ENCODE results near the gene PLCD3.

The PLCD3 gene

GRCh38 chr17:45104029-45104428, 28.3 kb downstream of the PLCD3 start:
- Histone ChIP-seq H3K9me2 (replicated peaks; ENCODE audit: insufficient read depth, low read length) (no peaks in the 10 kb centered on the region), H3K27me3 (replicated peaks; ENCODE audit: insufficient read depth, low read length) (no peaks in the 10 kb centered on the region), H3F3A (ENCODE audit: insufficient read depth, low read length) (no peaks in the 10 kb centered on the region), H3K9me3 (replicated peaks; ENCODE audit: insufficient read depth, low read length) (no peaks in the 10 kb centered on the region), H3K4me1 (ENCODE audit: low read length) (no peaks in the 10 kb centered on the region), H2AFZ (ENCODE audit: low read length) (no peak overlapping the region), H3K4me3 (ENCODE audit: low read length) (no peak overlapping the region), H3K36me3 (replicated peaks; ENCODE audit: insufficient read depth, low read length) (peaks cover 14% of the 10 kb centered on the region; the same call in 1 of the 2 replicates), H4K20me1 (ENCODE audit: insufficient read depth, low read length) (no peaks in the 10 kb centered on the region), H3K27ac (ENCODE audit: low read length) (no peak overlapping the region), H3K4me2 (ENCODE audit: low read depth, low read length) (no peak overlapping the region), H3K9ac (ENCODE audit: low read length) (no peak overlapping the region), H3K79me2 (ENCODE audit: low read length) (peaks cover 3% of the 10 kb centered on the region; the same call in 1 of the 2 replicates)
- no peak for TF ChIP-seq EZH2phosphoT487 (IDR thresholded peaks at IDR 0.05; ENCODE audit: low read length)
- no peak for TF ChIP-seq CTCF (IDR thresholded peaks at IDR 0.05; ENCODE audit: low read length)
- no peak for TF ChIP-seq EZH2 (optimal IDR thresholded peaks at IDR 0.05; ENCODE audit: low read depth, low read length)
- DNase-seq = no peak

- no peak overlapping the region for H3K4me2 ChIP-seq (ENCODE audit: low read depth, low read length)
- no peaks in the 10 kb centered on the region for H3K4me1 ChIP-seq (ENCODE audit: low read length)
- TF ChIP-seq EZH2phosphoT487 (IDR thresholded peaks at IDR 0.05; ENCODE audit: low read length) (no peak), CTCF (IDR thresholded peaks at IDR 0.05; ENCODE audit: low read length) (no peak), EZH2 (optimal IDR thresholded peaks at IDR 0.05; ENCODE audit: low read depth, low read length) (no peak)
- no peak overlapping the region for H2AFZ ChIP-seq (ENCODE audit: low read length)
- H3K27me3 ChIP-seq (replicated peaks; ENCODE audit: insufficient read depth, low read length) = no peaks in the 10 kb centered on the region
- peaks cover 3% of the 10 kb centered on the region; the same call in 1 of the 2 replicates for H3K79me2 ChIP-seq (ENCODE audit: low read length)
- H3F3A ChIP-seq (ENCODE audit: insufficient read depth, low read length) = no peaks in the 10 kb centered on the region
- no peak for DNase-seq
- H3K36me3 ChIP-seq (replicated peaks; ENCODE audit: insufficient read depth, low read length) = peaks cover 17% of the 10 kb centered on the region; the same call in 1 of the 2 replicates
- H3K27ac ChIP-seq (ENCODE audit: low read length) = no peak overlapping the region
- H4K20me1 ChIP-seq (ENCODE audit: insufficient read depth, low read length) = no peaks in the 10 kb centered on the region
- H3K9me3 ChIP-seq (replicated peaks; ENCODE audit: insufficient read depth, low read length) = no peaks in the 10 kb centered on the region
- no peak overlapping the region for H3K4me3 ChIP-seq (ENCODE audit: low read length)
- H3K9me2 ChIP-seq (replicated peaks; ENCODE audit: insufficient read depth, low read length) = no peaks in the 10 kb centered on the region
- no peak overlapping the region for H3K9ac ChIP-seq (ENCODE audit: low read length)
Measured at GRCh38 chr17:45103269-45103795, 29.0 kb downstream of the PLCD3 start.

DNA sequence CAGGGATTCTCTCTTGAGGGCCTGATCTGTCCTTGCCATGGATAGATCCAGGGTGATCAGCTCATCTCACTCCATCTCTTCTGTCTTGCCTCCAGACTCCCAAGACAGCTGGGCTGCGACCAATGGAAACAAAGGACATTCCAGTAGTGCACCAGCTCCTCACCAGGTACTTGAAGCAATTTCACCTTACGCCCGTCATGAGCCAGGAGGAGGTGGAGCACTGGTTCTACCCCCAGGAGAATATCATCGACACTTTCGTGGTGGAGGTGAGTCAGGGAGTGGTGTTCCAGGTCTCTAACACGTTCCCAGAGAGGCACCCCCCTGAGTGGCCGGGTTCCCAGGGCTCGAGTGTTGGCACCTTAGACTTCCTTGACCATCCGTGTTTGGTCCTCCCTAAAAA, 29.5 kb downstream of the PLCD3 start:
- H3K36me3 ChIP-seq (replicated peaks; ENCODE audit: insufficient read depth, low read length) = peaks cover 21% of the 10 kb centered on the region; the same call in 1 of the 2 replicates
- peaks cover 3% of the 10 kb centered on the region; the same call in 1 of the 2 replicates for H3K79me2 ChIP-seq (ENCODE audit: low read length)
- no peak overlapping the region for H3K4me3 ChIP-seq (ENCODE audit: low read length)
- H3K27ac ChIP-seq (ENCODE audit: low read length) = no peak overlapping the region
- H3K9ac ChIP-seq (ENCODE audit: low read length) = no peak overlapping the region
- no peaks in the 10 kb centered on the region for H3K27me3 ChIP-seq (replicated peaks; ENCODE audit: insufficient read depth, low read length)
- no peak overlapping the region for H2AFZ ChIP-seq (ENCODE audit: low read length)
- no peaks in the 10 kb centered on the region for H3K4me1 ChIP-seq (ENCODE audit: low read length)
- H3K9me2 ChIP-seq (replicated peaks; ENCODE audit: insufficient read depth, low read length) = no peaks in the 10 kb centered on the region
- H4K20me1 ChIP-seq (ENCODE audit: insufficient read depth, low read length) = no peaks in the 10 kb centered on the region
- H3K9me3 ChIP-seq (replicated peaks; ENCODE audit: insufficient read depth, low read length) = no peaks in the 10 kb centered on the region
- TF ChIP-seq EZH2phosphoT487 (IDR thresholded peaks at IDR 0.05; ENCODE audit: low read length) (no peak), CTCF (IDR thresholded peaks at IDR 0.05; ENCODE audit: low read length) (no peak), EZH2 (optimal IDR thresholded peaks at IDR 0.05; ENCODE audit: low read depth, low read length) (no peak)
- H3F3A ChIP-seq (ENCODE audit: insufficient read depth, low read length) = no peaks in the 10 kb centered on the region
- H3K4me2 ChIP-seq (ENCODE audit: low read depth, low read length) = no peak overlapping the region
- no peak for DNase-seq
